Measurements from ENCODE around the gene NMRK1.

The NMRK1 gene

DNA sequence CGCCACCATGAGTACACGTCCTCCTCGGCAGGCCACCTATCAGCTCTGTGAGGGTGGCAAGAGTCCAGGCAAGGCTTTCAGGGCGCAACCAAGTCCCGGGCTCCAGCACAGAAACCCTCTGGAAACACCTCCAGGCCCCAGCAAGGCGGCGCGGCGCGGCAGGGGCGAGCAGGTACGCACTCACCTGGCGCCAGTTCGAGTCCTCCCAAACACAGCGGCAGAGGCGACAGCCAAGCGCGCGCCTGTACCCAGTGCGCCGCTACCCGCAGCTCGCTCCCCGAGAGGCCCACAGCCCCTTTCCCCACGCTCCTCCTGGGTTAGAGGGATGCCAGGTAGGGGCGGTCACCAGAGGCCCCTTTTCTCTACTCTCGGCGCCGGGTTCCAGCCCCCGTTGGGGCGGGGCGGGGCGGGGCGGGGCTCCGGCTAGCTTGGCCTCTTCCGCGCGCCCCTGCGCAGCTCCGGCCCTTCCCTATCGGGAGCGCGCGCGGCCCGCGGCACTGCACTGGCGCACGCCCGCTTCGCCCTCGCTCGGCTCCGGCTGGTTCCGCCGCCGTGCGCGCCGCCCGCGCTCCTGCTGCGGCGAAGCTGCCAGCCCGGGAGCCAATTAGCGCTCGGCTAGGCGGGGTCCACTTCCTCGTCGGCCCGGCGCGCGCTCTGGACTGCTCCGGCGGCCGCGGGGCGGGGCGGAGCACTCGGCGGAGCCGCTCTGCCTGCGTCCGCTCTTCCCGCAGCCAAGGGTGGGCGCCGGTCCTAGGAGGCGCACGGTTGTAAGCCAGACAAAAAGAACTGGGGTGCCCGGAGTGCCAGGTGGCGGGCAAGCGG lies at the start of gene NMRK1, which contains the start of gene OSTF1 (continued):
- TF ChIP-seq ZNF394 (tag by site-specific recombination; IDR thresholded peaks at IDR 0.05; ENCODE audit: borderline replicate concordance) (no peak), IKZF3 (tag by site-specific recombination; IDR thresholded peaks at IDR 0.05) (no peak), ZNF629 (tag by site-specific recombination; IDR thresholded peaks at IDR 0.05) (no peak), ZEB2 (tag by site-specific recombination; IDR thresholded peaks at IDR 0.05) (peak; percentile 51), ZSCAN5A (tag by site-specific recombination; IDR thresholded peaks at IDR 0.05) (no peak), ZNF776 (tag by site-specific recombination; IDR thresholded peaks at IDR 0.05; ENCODE audit: borderline replicate concordance) (no peak), ZNF24 (tag by site-specific recombination; IDR thresholded peaks at IDR 0.05) (no peak), HOXC10 (CRISPR knock-in tag; IDR thresholded peaks at IDR 0.05) (no peak), ZBTB21 (tag by site-specific recombination; IDR thresholded peaks at IDR 0.05) (no peak), ZNF280D (tag by site-specific recombination; IDR thresholded peaks at IDR 0.05) (no peak), ZNF112 (tag by site-specific recombination; IDR thresholded peaks at IDR 0.05) (no peak), ZFP3 (tag by site-specific recombination; IDR thresholded peaks at IDR 0.05; ENCODE audit: low read depth) (no peak), ZNF157 (tag by site-specific recombination; IDR thresholded peaks at IDR 0.05) (no peak), ZNF704 (tag by site-specific recombination; IDR thresholded peaks at IDR 0.05) (no peak), KLF1 (tag by site-specific recombination; IDR thresholded peaks at IDR 0.05) (no peak; the same call in 1 of the 2 replicates), ZNF433 (tag by site-specific recombination; IDR thresholded peaks at IDR 0.05; ENCODE audit: low read depth) (no peak), OSR2 (tag by site-specific recombination; IDR thresholded peaks at IDR 0.05) (no peak), ZNF169 (tag by site-specific recombination; IDR thresholded peaks at IDR 0.05) (no peak), ZNF366 (tag by site-specific recombination; conservative IDR thresholded peaks at IDR 0.05) (no peak), SP7 (tag by site-specific recombination; IDR thresholded peaks at IDR 0.05) (0 out of 2 replicates have a peak, but pooled peaks have one; percentile 17), ZNF626 (tag by site-specific recombination; IDR thresholded peaks at IDR 0.05) (no peak), SP3 (tag by site-specific recombination; IDR thresholded peaks at IDR 0.05) (peak; percentile 58), ZBTB7A (tag by site-specific recombination; IDR thresholded peaks at IDR 0.05; ENCODE audit: low read depth) (no peak)
- TF ChIP-seq, protein P1, sequence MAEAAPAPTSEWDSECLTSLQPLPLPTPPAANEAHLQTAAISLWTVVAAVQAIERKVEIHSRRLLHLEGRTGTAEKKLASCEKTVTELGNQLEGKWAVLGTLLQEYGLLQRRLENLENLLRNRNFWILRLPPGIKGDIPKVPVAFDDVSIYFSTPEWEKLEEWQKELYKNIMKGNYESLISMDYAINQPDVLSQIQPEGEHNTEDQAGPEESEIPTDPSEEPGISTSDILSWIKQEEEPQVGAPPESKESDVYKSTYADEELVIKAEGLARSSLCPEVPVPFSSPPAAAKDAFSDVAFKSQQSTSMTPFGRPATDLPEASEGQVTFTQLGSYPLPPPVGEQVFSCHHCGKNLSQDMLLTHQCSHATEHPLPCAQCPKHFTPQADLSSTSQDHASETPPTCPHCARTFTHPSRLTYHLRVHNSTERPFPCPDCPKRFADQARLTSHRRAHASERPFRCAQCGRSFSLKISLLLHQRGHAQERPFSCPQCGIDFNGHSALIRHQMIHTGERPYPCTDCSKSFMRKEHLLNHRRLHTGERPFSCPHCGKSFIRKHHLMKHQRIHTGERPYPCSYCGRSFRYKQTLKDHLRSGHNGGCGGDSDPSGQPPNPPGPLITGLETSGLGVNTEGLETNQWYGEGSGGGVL (tag by site-specific recombination; IDR thresholded peaks at IDR 0.05), result no peak
- TF ChIP-seq, protein P2, sequence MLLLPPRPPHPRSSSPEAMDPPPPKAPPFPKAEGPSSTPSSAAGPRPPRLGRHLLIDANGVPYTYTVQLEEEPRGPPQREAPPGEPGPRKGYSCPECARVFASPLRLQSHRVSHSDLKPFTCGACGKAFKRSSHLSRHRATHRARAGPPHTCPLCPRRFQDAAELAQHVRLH (tag by site-specific recombination; IDR thresholded peaks at IDR 0.05), result no peak; the same call in 1 of the 2 replicates
- TF ChIP-seq, protein P3, sequence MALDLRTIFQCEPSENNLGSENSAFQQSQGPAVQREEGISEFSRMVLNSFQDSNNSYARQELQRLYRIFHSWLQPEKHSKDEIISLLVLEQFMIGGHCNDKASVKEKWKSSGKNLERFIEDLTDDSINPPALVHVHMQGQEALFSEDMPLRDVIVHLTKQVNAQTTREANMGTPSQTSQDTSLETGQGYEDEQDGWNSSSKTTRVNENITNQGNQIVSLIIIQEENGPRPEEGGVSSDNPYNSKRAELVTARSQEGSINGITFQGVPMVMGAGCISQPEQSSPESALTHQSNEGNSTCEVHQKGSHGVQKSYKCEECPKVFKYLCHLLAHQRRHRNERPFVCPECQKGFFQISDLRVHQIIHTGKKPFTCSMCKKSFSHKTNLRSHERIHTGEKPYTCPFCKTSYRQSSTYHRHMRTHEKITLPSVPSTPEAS (tag by site-specific recombination; IDR thresholded peaks at IDR 0.05), result no peak
- TF ChIP-seq, protein P4, sequence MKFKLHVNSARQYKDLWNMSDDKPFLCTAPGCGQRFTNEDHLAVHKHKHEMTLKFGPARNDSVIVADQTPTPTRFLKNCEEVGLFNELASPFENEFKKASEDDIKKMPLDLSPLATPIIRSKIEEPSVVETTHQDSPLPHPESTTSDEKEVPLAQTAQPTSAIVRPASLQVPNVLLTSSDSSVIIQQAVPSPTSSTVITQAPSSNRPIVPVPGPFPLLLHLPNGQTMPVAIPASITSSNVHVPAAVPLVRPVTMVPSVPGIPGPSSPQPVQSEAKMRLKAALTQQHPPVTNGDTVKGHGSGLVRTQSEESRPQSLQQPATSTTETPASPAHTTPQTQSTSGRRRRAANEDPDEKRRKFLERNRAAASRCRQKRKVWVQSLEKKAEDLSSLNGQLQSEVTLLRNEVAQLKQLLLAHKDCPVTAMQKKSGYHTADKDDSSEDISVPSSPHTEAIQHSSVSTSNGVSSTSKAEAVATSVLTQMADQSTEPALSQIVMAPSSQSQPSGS (tag by site-specific recombination; IDR thresholded peaks at IDR 0.05; ENCODE audit: low read depth), result no peak
- TF ChIP-seq, protein P5, sequence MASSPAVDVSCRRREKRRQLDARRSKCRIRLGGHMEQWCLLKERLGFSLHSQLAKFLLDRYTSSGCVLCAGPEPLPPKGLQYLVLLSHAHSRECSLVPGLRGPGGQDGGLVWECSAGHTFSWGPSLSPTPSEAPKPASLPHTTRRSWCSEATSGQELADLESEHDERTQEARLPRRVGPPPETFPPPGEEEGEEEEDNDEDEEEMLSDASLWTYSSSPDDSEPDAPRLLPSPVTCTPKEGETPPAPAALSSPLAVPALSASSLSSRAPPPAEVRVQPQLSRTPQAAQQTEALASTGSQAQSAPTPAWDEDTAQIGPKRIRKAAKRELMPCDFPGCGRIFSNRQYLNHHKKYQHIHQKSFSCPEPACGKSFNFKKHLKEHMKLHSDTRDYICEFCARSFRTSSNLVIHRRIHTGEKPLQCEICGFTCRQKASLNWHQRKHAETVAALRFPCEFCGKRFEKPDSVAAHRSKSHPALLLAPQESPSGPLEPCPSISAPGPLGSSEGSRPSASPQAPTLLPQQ (tag by site-specific recombination; IDR thresholded peaks at IDR 0.05), result peak; percentile 75; the same call in 1 of the 2 replicates

All from HEK293 (cell line).